Measurements from ENCODE around the gene TRIM21.
"Not testable (repeated sequence)": the region's sequence is repeated elsewhere in the genome, so short reads cannot be mapped to it uniquely, and the experiment has no call there.

- TF ChIP-seq, protein P1, sequence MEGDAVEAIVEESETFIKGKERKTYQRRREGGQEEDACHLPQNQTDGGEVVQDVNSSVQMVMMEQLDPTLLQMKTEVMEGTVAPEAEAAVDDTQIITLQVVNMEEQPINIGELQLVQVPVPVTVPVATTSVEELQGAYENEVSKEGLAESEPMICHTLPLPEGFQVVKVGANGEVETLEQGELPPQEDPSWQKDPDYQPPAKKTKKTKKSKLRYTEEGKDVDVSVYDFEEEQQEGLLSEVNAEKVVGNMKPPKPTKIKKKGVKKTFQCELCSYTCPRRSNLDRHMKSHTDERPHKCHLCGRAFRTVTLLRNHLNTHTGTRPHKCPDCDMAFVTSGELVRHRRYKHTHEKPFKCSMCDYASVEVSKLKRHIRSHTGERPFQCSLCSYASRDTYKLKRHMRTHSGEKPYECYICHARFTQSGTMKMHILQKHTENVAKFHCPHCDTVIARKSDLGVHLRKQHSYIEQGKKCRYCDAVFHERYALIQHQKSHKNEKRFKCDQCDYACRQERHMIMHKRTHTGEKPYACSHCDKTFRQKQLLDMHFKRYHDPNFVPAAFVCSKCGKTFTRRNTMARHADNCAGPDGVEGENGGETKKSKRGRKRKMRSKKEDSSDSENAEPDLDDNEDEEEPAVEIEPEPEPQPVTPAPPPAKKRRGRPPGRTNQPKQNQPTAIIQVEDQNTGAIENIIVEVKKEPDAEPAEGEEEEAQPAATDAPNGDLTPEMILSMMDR (IDR thresholded peaks at IDR 0.05), result not testable (repeated sequence)
- TF ChIP-seq EZH2 (IDR thresholded peaks at IDR 0.05), result not testable (repeated sequence)
Observed at GRCh38 chr11:4406206-4406605, 12.7 kb upstream of the TRIM21 start.

Measured in neural progenitor cell (in vitro differentiated cells).